Upper lobe of left lung (tissue), 4 donors: Measurements from ENCODE around the gene JOSD1.

Experiments
- CTCF ChIP-seq, 6 experiments: fragments of 450-650 bp in 4 of 6; fragments of 200-600 bp in 2 of 6; sonication (generic) in 2 of 6; IDR thresholded peaks; one replicate each; pipeline ENCODE4 v1.5.1; 2016 to 2019; ENCODE audit warnings: antibody characterized with exemption in 6 of 6
- POLR2A ChIP-seq, 4 donors: fragments of 450-650 bp; IDR thresholded peaks; one replicate each; pipeline ENCODE4 v1.5.1; 2016 to 2017; ENCODE audit warnings: antibody characterized with exemption in 4 of 4, mild to moderate bottlenecking in 2 of 4

- TF ChIP-seq CTCF (IDR thresholded peaks at IDR 0.05) (no peak), POLR2A (IDR thresholded peaks at IDR 0.05) (no peak)
These were observed 6.7 kb downstream of the JOSD1 start for GRCh38 chr22:38694049-38694448.
